GM18505 (cell line): Measurements from ENCODE around the gene CHRNB1.
"Not testable (repeated sequence)": the region's sequence is repeated elsewhere in the genome, so short reads cannot be mapped to it uniquely, and the experiment has no call there.

Experiments used
- ATAC-seq: cut with Tn5 transposase; IDR thresholded peaks from one replicate; pipeline ENCODE4 v1.9.1; 2021; ENCODE audit not compliant: unreplicated experiment
- POLR2A ChIP-seq: IDR thresholded peaks from 4 replicates; pipeline ENCODE4 v1.6.1; 2011; ENCODE audit warnings: borderline replicate concordance; ENCODE audit not compliant: insufficient read depth, insufficient read length; ENCODE audit errors: extremely low read depth

The CHRNB1 gene

DNA sequence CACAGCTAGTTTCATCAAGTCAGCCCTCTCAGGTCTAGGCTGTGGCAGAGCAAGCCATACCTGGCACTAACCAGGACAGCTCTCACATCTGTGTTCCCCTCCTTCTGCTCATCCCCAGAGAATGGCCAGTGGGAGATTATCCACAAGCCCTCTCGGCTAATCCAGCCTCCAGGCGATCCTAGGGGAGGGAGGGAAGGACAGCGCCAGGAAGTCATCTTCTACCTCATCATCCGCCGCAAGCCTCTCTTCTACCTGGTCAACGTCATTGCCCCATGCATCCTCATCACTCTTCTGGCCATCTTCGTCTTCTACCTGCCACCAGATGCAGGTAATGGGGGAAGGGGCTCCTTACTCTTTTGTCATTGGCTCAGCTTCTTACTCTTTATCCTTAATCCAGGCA, 3.6 kb downstream of the CHRNB1 start:
- ATAC-seq: no peak
- TF ChIP-seq POLR2A: no peak

DNA sequence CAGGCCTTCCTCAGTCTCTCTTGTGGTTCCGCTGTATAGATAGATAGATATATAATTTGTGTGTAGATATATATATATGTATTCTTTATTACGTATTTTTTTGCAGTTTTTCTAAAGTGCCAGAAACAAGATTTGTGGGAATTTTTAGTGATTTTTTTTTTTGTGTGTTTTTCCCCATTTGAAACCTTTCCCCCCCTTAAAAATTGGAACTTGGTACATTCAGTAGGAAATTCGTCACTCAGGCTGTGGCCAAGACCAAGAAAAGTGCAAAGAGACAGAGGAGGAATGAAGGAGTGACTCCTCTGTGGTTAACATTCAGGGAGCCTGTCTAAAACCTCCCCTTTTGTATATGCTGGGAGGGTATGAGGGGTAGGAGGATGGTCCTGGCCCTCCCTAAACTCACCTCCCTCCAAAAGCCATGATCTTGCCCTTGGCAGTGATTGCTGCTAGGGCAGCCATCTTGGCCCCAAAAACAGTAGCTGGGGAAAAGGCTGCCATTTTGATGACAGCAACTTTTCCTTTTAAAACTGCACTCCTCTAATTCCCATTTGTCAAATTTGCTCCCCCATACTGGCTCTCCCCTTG, 15.2 kb downstream of the CHRNB1 start:
- ATAC-seq: no peak
- no peak for TF ChIP-seq POLR2A

DNA sequence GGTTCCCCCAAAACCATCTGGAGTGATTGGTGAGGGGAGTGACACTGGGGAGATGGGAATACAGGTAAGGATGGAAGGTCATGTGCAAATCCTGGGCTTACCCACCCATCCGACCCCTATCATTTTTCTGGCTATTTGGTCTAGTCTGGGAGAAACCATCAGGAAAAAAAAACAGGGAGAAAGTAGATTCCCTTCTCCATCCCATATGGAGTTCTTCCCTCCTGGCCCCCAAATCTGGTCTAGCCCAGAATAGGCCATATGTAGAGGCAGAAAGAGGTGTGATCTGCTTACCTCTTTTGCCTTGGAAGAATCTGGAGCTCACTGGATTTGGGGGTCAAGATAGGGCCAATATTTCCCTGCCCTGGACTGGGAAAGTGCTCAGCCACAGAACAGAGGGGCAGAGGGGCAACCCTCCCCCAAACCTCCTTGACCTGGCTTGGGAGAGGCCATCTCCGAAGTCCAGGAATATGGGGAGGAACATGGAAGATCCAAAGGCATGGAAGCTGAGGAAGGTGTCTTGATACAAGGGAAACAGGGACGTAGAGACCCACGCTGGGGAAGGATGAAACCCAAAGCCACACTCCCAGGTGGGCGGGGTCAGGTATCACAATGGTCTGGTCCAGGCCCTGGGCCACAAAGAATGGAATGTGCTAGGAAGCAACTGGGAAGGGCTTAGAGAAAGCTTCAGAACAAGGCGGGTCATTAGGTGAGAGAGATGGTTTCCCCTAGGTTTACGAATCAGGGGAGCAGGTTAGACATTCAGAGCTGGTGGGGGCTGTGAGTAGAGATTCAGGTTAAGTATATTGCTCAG, 16.2 kb downstream of the CHRNB1 start:
- TF ChIP-seq POLR2A: no peak
- ATAC-seq: no peak

DNA sequence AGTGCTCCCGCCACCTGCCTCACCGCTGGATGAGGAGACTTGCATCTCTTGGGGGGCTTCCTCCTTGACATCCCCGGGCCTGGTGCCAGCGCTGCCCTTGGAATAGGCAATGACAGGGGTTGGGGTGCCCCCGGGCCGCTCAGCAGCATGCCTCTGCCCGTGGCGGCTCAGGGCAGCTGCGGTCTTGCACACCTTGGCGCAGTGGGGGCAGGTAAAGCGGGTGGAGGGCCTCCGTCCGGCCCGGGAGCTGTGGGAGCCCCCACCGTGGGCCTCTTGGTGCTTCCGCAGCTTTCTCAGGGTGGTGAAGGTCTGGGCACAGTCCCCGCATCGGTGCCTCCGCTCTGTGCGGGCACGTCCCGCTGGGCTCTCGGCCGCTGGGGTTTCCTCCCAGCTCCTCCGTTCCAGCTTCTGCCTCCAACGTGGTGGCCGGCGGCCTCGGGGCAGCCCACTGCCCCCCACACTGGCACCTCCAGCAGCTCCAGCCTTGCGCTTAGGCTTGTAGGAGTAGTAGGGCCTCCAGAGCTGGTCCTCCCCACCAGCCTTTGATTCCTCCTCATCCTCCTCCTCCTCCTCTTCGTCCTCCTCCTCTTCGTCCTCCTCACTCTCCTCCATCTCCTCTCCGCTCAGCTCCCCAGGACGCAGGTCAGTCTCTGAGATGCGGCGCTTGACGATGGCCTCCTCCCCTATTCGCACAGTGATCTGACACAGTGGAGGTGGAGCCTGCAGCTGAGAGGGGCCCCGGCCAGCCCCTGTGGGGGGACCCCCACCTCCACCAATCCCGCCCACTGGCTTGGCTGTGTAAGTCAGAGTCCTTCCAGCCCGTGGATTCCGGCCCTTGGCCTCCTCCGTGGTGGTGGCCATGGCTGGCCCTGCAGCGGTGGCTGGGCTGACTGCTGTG, 17.9 kb downstream of the CHRNB1 start:
- no peak for TF ChIP-seq POLR2A
- ATAC-seq: no peak

DNA sequence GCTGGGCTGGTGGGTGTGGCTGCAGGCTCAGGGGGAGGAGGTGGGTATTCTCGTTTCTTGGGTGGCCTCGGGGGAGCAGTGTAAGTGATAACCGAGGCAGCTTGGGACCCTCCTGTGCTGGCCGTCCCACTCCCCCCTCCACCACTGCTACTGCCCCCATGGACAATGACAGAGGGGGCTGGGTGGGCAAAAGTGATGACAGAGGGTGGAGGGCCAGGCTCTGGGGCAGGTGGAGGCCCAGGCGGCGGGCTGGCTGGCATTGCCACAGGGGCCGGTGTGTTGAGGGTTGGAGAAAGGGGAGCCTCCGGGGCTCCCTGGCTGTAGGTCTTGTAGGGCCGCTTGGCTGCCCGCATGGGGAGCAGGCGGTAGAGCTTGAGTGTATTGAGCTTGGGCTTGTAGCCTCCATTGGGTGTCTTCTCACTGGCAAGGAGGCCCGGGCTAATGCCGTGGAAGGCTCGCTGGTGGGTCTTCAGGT, 18.5 kb downstream of the CHRNB1 start:
- no peak for TF ChIP-seq POLR2A
- no peak for ATAC-seq

- no peak for ATAC-seq
Measured at GRCh38 chr17:7464081-7464480, 19.2 kb downstream of the CHRNB1 start.

GRCh38 chr17:7465597-7466275, 20.9 kb downstream of the CHRNB1 start:
- TF ChIP-seq POLR2A: no peak
- ATAC-seq: no peak

More at GRCh38 chr17:7464081-7464480, 19.2 kb downstream of the CHRNB1 start:
- TF ChIP-seq POLR2A: no peak

GRCh38 chr17:7466318-7466638, 21.4 kb downstream of the CHRNB1 start:
- no peak for TF ChIP-seq POLR2A
- ATAC-seq: no peak

- TF ChIP-seq POLR2A: no peak
- no peak for ATAC-seq
Measured at GRCh38 chr17:7466639-7467341, 21.9 kb downstream of the CHRNB1 start.

DNA sequence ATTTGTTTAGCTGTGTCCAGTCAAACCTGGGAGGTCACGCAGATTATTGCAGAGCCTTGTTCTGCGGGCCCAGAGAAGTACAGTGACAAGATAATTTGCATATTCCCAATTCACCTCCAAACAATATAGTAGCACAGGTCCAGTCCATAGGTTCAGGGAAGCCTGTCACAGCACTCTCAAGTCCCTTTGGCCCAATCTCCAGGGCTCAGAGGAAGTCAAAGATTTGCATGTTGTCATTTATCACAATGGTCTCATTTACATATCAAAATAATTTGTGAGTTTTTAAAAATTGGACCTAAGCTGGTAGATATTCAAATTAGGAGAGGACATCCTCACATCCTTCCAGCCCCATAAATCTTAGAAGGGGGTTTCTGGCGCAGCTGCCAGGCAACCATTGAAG, 22.6 kb downstream of the CHRNB1 start:
- ATAC-seq: no peak
- no peak for TF ChIP-seq POLR2A

DNA sequence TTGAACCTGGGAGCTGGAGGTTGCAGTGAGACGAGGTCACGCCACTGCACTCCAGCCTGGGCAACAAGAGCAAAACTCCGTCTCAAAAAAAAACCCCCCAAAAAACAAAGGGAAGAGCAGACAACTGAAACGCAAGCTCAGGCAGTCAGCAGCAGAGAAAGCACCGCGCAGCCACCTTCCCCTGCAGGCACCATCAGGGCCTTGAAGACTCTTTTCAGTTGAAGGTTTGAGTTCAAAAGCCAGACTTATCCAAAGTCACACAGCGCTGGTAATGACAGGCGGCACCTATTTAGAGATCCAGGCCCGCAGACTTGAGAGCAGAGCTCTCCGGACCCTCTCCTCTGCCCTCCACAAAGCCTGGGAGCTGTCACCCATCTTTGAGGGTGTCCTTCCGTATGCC, 23.4 kb downstream of the CHRNB1 start:
- no peak for ATAC-seq
- TF ChIP-seq POLR2A: no peak

DNA sequence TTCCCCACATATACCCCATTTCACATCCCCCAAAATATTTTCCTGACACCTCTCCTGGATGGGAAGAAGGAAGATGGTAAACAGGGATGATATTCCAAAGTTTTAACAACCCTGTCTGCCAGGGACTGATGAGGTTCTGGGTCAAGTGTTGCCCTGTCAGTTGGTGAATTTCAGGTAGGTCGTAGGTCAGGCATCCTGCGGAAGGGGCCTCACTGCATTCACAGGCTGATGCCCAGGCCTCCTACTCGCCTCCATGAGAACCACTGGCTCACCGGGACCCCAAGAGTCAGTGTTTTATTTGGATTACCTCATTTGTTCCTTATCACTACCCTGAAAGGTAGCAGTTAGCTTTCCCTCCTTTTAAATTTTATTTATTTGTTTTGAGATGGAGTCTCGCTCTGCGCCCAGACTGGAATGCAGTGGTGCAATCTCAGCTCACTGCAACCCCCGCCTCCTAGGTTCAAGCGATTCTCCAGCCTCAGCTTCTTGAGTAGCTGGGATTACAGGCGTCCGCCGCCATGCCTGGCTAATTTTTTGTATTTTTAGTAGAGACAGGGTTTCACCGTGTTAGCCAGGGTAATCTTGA, 24.0 kb downstream of the CHRNB1 start:
- no peak for TF ChIP-seq POLR2A
- no peak for ATAC-seq

GRCh38 chr17:7469843-7470242, 25.0 kb downstream of the CHRNB1 start:
- ATAC-seq: not testable (repeated sequence)

GRCh38 chr17:7470457-7470973, 25.7 kb downstream of the CHRNB1 start:
- not testable (repeated sequence) for ATAC-seq
